GM23248 (cell line): ENCODE measurements around the gene SUSD6. TPM values are rescaled to one million over a fixed set of nuclear protein-coding genes. Genes with fewer than 3 reads are reported as not detected.

ENCODE experiments used
- DNase-seq: peaks from one replicate; pipeline ENCODE4 v3.0.0-alpha.2; 2015
- H2AFZ ChIP-seq: fragments of 200-600 bp; sonication (generic); 2 replicates; pipeline ENCODE4 v1.6.1; 2016; ENCODE audit warnings: antibody characterized with exemption
- H3F3A ChIP-seq: fragments of 200-600 bp; sonication (generic); 2 replicates; pipeline ENCODE4 v1.6.1; 2016; ENCODE audit warnings: mild to moderate bottlenecking, antibody characterized with exemption, mixed run types; ENCODE audit not compliant: insufficient read depth
- H3K27ac ChIP-seq: fragments of 200-600 bp; sonication (generic); 2 replicates; pipeline ENCODE4 v1.5.1; 2016; ENCODE audit warnings: mild to moderate bottlenecking
- H3K27me3 ChIP-seq: fragments of 200-600 bp; sonication (generic); replicated peaks from 2 replicates; pipeline ENCODE4 v1.6.1; 2016; ENCODE audit warnings: mild to moderate bottlenecking; ENCODE audit not compliant: insufficient read depth
- H3K36me3 ChIP-seq: fragments of 200-600 bp; sonication (generic); 2 replicates; pipeline ENCODE4 v1.6.1; 2016; ENCODE audit warnings: low read depth, mild to moderate bottlenecking
- H3K4me1 ChIP-seq: fragments of 200-600 bp; sonication (generic); 2 replicates; pipeline ENCODE4 v1.6.1; 2016; ENCODE audit warnings: mild to moderate bottlenecking; ENCODE audit not compliant: insufficient read depth
- H3K4me2 ChIP-seq: fragments of 200-600 bp; sonication (generic); one replicate; pipeline ENCODE4 v1.6.1; 2016; ENCODE audit warnings: mild to moderate bottlenecking; ENCODE audit not compliant: unreplicated experiment
- H3K4me3 ChIP-seq: fragments of 200-600 bp; sonication (generic); 2 replicates; pipeline ENCODE4 v1.5.1; 2016; ENCODE audit warnings: mild to moderate bottlenecking
- H3K79me2 ChIP-seq: fragments of 200-600 bp; sonication (generic); 2 replicates; pipeline ENCODE4 v1.6.1; 2016; ENCODE audit warnings: mild to moderate bottlenecking; ENCODE audit not compliant: insufficient read depth
- H3K9ac ChIP-seq: fragments of 200-600 bp; sonication (generic); 2 replicates; pipeline ENCODE4 v1.6.1; 2016; ENCODE audit warnings: mild to moderate bottlenecking
- H3K9me2 ChIP-seq: fragments of 200-600 bp; sonication (generic); 2 replicates; pipeline ENCODE4 v1.6.1; 2016; ENCODE audit warnings: mixed run types, mild to moderate bottlenecking, moderate library complexity; ENCODE audit not compliant: insufficient read depth
- H3K9me3 ChIP-seq: fragments of 200-600 bp; sonication (generic); one replicate; pipeline ENCODE4 v1.6.1; 2017; ENCODE audit warnings: low read depth
- H4K20me1 ChIP-seq: fragments of 200-600 bp; sonication (generic); 2 replicates; pipeline ENCODE4 v1.6.0; 2016; ENCODE audit not compliant: insufficient read depth
- EZH2 ChIP-seq: fragments of 200-600 bp; sonication (generic); IDR thresholded peaks from 2 replicates; pipeline ENCODE4 v1.6.1; 2018; ENCODE audit warnings: antibody characterized with exemption, mild to moderate bottlenecking; ENCODE audit not compliant: insufficient read depth, poor library complexity, severe bottlenecking
- EZH2phosphoT487 ChIP-seq: fragments of 200-600 bp; sonication (generic); IDR thresholded peaks from 2 replicates; pipeline ENCODE4 v1.6.1; 2018; ENCODE audit warnings: antibody characterized with exemption, moderate library complexity, mild to moderate bottlenecking, low read depth; ENCODE audit not compliant: insufficient read depth
- WGBS, 2 experiments: methylation state at CpG; one replicate each; pipeline ENCODE4 v1.1.6; 2015 to 2017; ENCODE audit warnings: low lambda C conversion rate in 2 of 2, low coverage in 1 of 2; ENCODE audit errors: missing lambda C conversion rate in 2 of 2; 5-methylcytosine and 5-hydroxymethylcytosine counted together
- in situ Hi-C: fragments of 300-500 bp; cut with MboI; formaldehyde crosslinking; loops from 2 replicates; pipeline ENCODE4 v1.15.0; 2020
- polyA plus RNA-seq: library from polyadenylated mRNA; unstranded; fragments of >200 nt; fragmentation: Nextera tagmentation; extraction: Ambion mirVana; gene quantifications from 2 replicates; pipeline ENCODE4 v1.2.1, GENCODE V29; 2016
- total RNA-seq: library from RNA; depleted of rRNA; stranded (reverse); fragments of >200 nt; shearing (Covaris generic); gene quantifications from 2 replicates; pipeline ENCODE4 v1.2.3, GENCODE V29; 2014; rRNA removed

SUSD6 gene
- total and polyA plus RNA-seq, 2 experiments from 2014 or later = 12.2 to 24.1 TPM

DNA sequence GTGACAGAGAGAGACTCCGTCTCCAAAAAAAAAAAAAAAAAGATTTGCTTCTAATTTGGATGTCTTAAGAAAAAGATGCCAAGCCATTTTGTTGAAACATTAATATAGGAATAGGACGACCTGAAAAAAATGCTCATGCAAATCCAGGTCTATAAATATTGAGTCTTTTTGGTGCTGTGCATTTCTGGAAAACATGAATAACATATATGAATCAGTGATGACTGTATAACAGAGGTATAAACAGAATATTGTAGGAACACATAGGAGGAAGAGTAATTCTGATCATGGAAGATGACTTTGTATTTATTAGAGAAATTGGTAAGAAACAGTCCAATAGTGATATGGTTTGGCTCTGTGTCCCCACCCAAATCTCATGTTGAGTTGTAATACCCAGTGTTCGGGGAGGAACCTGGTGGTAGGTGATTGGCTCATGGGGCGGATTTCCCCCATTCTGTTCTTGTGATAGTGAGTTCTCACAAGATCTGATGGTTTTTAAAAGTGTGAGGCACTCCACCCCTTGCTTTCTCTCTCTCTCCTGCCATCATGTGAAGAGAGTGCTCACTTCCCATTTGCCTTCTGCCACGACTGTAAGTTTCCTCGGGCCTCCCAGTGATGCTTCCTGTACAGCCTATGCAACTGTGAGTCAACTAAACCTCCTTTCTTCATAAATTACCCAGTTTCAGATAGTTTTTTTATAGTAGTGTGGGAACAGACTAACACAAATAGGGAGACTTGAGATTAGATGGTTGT, 152.5 kb downstream of the SUSD6 start:
- Histone ChIP-seq H3K9me2 (no peaks in the 10 kb centered on the region), H3K9me3 (no peaks in the 10 kb centered on the region), H3K27ac (no peak overlapping the region), H3F3A (peaks cover 10% of the 10 kb centered on the region; the same call in 1 of the 2 replicates), H3K27me3 (no peaks in the 10 kb centered on the region), H3K36me3 (peaks cover 12% of the 10 kb centered on the region), H3K4me2 (no peak overlapping the region), H2AFZ (no peak overlapping the region), H3K4me3 (no peak overlapping the region), H3K9ac (no peak overlapping the region), H4K20me1 (peaks cover 11% of the 10 kb centered on the region; the same call in 1 of the 2 replicates), H3K4me1 (peaks cover 12% of the 10 kb centered on the region), H3K79me2 (peaks cover 19% of the 10 kb centered on the region)
- no peak for DNase-seq
- in situ Hi-C loops = no loop called here
- TF ChIP-seq EZH2 (no peak), EZH2phosphoT487 (no peak)
- WGBS, 2 experiments = 85 to 89% methylated on average over 6 of the region's 6 CpGs

Other genes starting within 250 kb of the SUSD6 start
- gene ERH, start 213.3 kb upstream of the SUSD6 start, total RNA-seq = 70.4 and 132 TPM in 2 replicates
- 109 and 136 TPM in 2 replicates for gene ERH, start 213.3 kb upstream of the SUSD6 start, polyA plus RNA-seq
- 89.7 and 90.9 TPM in 2 replicates for gene SLC39A9, start 212.9 kb upstream of the SUSD6 start, total RNA-seq
- 32.7 and 32.9 TPM in 2 replicates for gene SLC39A9, start 212.9 kb upstream of the SUSD6 start, polyA plus RNA-seq
- not detected in 2 replicates for gene PLEKHD1, start 126.9 kb upstream of the SUSD6 start, total RNA-seq
- gene PLEKHD1, start 126.9 kb upstream of the SUSD6 start, polyA plus RNA-seq = not detected in 2 replicates
- gene CCDC177, start 36.7 kb upstream of the SUSD6 start, total RNA-seq = not detected in 2 replicates
- gene CCDC177, start 36.7 kb upstream of the SUSD6 start, polyA plus RNA-seq = not detected in 2 replicates
- 112 and 125 TPM in 2 replicates for gene SRSF5, start 155.5 kb downstream of the SUSD6 start, total RNA-seq
- 207 and 227 TPM in 2 replicates for gene SRSF5, start 155.5 kb downstream of the SUSD6 start, polyA plus RNA-seq
- not detected in 2 replicates for gene SLC10A1, start 185.6 kb downstream of the SUSD6 start, total RNA-seq
- gene SLC10A1, start 185.6 kb downstream of the SUSD6 start, polyA plus RNA-seq = not detected in 2 replicates